Choroid plexus epithelial cell (primary cell): ENCODE data around the gene RABGAP1.

Source experiments
- DNase-seq: peaks from one replicate; pipeline ENCODE4 v3.0.0-alpha.2; 2010; ENCODE audit warnings: low read depth
- H3K4me3 ChIP-seq: 2 replicates; pipeline ENCODE4 v1.5.1; 2011; ENCODE audit warnings: low read depth, mild to moderate bottlenecking, control low read depth, low read length, moderate library complexity
- TF ChIP-seq, protein P1 (sequence below): conservative IDR thresholded peaks from 2 replicates; pipeline ENCODE4 v1.5.1; 2011; ENCODE audit warnings: low read depth, mild to moderate bottlenecking, control low read depth, inconsistent platforms, low read length, moderate library complexity

RABGAP1 gene

DNA sequence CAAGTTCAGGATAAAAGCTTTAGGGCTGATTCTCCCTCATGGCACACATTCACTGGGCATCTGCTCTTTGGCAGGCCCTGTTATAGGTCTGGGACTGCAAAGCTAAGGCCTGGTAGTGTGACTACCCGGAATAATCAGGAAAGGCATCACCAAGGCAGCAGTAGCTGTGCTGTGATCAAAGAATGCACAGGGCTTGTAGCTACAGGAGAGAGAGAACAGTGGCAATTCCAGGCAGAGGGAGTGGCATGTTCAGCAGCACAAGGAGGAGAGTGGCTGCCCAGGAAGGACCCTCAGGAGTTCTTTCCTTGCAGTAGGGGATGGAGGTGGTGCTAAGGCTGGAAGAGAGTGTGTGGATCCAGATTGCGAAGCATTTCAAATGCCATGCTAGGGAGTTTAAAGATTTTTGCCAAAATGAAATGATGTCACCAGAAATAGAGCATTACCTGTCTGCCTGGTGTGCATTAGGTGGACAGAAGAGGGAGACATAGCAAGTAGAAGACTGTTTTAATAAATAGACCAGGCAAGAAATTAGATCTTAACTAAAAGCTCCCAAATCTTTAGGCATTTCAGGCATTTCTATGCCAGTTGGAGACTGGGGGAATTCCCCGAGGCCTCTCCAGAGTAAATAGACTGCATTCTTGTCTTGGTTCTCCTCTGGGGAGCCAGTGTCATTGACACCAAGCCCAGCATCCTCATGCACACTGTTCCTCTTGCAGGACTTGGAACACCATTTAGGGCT, 161.7 kb downstream of the RABGAP1 start:
- peak; percentile 47 for DNase-seq
- TF ChIP-seq, protein P1, sequence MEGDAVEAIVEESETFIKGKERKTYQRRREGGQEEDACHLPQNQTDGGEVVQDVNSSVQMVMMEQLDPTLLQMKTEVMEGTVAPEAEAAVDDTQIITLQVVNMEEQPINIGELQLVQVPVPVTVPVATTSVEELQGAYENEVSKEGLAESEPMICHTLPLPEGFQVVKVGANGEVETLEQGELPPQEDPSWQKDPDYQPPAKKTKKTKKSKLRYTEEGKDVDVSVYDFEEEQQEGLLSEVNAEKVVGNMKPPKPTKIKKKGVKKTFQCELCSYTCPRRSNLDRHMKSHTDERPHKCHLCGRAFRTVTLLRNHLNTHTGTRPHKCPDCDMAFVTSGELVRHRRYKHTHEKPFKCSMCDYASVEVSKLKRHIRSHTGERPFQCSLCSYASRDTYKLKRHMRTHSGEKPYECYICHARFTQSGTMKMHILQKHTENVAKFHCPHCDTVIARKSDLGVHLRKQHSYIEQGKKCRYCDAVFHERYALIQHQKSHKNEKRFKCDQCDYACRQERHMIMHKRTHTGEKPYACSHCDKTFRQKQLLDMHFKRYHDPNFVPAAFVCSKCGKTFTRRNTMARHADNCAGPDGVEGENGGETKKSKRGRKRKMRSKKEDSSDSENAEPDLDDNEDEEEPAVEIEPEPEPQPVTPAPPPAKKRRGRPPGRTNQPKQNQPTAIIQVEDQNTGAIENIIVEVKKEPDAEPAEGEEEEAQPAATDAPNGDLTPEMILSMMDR, result peak; percentile 62
- H3K4me3 ChIP-seq, result no peak overlapping the region

DNA sequence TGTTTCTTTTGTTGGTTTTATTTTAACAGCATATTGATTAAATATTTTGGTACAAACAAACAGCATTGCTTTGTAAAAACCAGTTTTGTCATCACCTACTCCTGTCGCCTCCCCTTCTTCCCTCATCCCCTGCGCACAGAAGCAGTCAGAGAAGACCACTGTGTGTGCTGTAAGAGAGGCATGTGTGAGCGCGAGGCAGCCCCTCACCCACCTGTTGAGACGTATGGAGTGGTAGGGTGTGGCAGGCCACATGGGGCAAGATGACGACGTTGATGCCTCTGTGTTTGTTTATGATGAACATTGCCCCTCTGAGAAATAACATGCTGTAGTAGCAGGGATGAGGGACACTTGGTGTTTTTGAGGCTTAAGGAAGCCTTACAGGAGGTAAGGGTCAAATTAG, 164.0 kb downstream of the RABGAP1 start:
- no peak overlapping the region for H3K4me3 ChIP-seq
- no peak for DNase-seq
- TF ChIP-seq, protein P1, result no peak

DNA sequence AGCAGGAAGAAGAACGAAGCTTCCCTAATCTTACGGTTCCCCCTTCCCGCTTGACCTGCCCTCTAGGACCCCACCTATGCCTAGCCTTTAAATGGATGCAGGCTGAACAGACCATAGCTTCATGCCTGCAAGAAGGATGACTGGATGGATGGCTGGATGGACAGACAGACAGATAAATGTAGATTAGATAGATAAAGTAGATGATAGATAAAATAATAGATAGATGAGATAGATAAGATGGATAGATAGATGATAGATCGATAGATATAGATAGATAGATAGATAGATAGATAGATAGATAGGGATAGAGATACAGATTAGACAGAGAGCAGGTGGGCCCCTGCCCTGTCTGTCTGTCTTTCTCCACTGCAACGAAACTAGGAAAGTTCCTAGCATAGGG, 164.7 kb downstream of the RABGAP1 start:
- TF ChIP-seq, protein P1, result no peak
- no peak for DNase-seq
- H3K4me3 ChIP-seq, result no peak overlapping the region

DNA sequence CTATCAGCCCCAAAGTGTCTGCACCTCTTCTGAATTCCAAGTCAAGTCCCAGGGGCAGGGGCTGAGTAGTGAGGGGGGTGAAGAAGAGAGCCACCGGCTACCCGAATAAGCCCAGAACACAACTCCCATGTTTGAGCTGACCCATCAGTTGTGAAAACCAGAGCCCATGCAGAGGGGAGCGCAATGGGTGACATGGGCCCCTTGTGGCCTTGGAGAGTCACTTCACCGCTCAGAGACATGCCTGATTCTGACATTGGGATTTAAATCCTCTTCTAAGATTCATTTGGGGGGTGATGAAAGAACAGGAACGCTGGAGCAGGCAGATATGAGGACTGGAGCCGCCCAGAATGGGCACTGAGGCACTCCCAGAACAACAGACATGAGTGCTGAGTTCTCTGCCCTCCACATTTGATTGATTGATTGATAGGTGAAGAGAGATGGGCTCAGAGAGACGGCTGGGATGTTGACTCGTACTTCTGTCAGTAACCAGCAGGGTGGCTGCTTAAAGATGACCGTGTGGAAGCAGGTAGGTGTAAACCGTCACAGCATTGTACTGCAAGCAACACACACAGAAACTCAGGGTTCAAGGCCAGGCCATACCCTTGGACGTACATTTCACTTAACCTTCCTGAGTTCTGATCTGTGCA, 166.9 kb downstream of the RABGAP1 start:
- no peak for DNase-seq
- TF ChIP-seq, protein P1, result no peak

DNA sequence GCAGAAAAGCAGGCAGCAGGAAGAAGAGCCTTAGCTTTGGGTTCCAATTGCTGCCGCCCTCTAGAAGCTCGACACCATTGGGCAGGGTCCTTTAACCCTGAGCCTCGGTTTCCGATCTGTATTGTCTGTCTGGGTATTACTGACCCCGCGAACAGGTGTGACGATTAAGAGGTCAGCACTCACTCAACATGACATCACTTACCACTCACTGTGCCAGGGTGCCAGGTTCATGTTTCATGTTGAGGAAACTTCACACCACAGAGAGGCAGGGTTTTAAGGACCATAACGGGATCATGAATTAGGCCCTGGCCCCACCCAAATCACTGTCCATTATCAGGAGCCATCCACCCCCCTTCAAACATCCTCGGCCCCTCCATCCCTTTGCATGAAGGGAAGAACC, 168.2 kb downstream of the RABGAP1 start:
- DNase-seq, result no peak
- H3K4me3 ChIP-seq, result no peak overlapping the region
- TF ChIP-seq, protein P1, result no peak

More for the DNA sequence above, 166.9 kb downstream of the RABGAP1 start:
- no peak overlapping the region for H3K4me3 ChIP-seq

DNA sequence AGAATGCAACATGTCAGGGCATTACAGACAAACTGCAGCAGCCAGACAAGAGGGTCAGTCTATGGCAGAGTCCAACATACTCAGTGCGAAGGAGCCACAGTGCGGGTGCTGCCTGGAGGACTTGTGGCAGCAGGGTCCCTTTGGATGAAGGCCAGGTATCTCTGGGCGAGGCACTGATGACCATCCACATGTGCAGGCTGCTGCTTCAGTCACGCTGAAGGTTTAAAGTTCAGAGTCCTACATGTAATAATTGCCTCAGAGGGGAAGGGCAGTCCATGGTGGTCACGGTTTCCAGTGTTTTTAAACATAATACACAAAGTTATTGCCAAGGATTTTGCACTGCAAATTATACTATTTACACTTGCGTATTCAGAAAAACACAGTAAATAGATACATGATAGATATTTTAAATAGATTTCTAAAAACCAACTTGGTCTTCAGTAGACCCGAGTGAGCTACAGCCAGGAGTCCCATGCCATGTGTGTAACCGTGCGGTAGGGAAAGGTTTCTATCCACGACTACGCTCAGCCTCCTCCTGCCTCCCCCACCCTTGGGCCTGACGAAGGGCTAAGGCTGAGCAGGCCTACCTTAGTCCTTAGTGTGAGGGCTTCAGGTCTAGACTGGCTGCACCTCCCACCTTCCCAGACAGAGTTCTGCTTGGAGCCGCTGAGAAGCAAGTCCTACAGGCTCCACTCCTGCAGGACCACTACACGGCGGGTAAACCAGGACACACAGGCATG, 168.9 kb downstream of the RABGAP1 start:
- TF ChIP-seq, protein P1, result no peak
- no peak overlapping the region for H3K4me3 ChIP-seq
- no peak for DNase-seq
